ENCODE data around the gene TRIM50.
"Not testable (repeated sequence)": the region's sequence is repeated elsewhere in the genome, so short reads cannot be mapped to it uniquely, and the experiment has no call there.

TRIM50 gene

GRCh38 chr7:73327922-73328321, at the start of gene TRIM50, which contains the start of gene FKBP6:
Gene TRIM50, minus strand, starts transcription at chr7:73328082. Its CDS starts 3,295 bp downstream, at chr7:73324787.
Gene FKBP6, plus strand, starts transcription at chr7:73328161. Its CDS starts 268 bp downstream, at chr7:73328429.
- not testable (repeated sequence) for DNase-seq

GRCh38 chr7:73376671-73377412, 49.0 kb upstream of the TRIM50 start:
- DNase-seq: no peak

- DNase-seq: not testable (repeated sequence)
Measured at GRCh38 chr7:73376262-73376661, 48.4 kb upstream of the TRIM50 start.

GRCh38 chr7:73373741-73374140, 45.9 kb upstream of the TRIM50 start:
- DNase-seq: no peak

- no peak for DNase-seq
Measured at GRCh38 chr7:73369622-73370021, 41.7 kb upstream of the TRIM50 start.

- DNase-seq: no peak
Measured at GRCh38 chr7:73369009-73369408, 41.1 kb upstream of the TRIM50 start.

GRCh38 chr7:73366990-73367389, 39.1 kb upstream of the TRIM50 start:
- DNase-seq: no peak

- DNase-seq: no peak
Measured at GRCh38 chr7:73366127-73366526, 38.2 kb upstream of the TRIM50 start.

- no peak for DNase-seq
Measured at GRCh38 chr7:73364006-73364728, 36.3 kb upstream of the TRIM50 start.

- no peak for DNase-seq
Measured at GRCh38 chr7:73363225-73364005, 35.5 kb upstream of the TRIM50 start.

- not testable (repeated sequence) for DNase-seq
Measured at GRCh38 chr7:73360590-73360989, 32.7 kb upstream of the TRIM50 start.

- DNase-seq: no peak
Measured at GRCh38 chr7:73359746-73360375, 32.0 kb upstream of the TRIM50 start.

GRCh38 chr7:73359306-73359705, 31.4 kb upstream of the TRIM50 start:
- DNase-seq: no peak

- DNase-seq: no peak
Measured at GRCh38 chr7:73358590-73359275, 30.9 kb upstream of the TRIM50 start.

- no peak for DNase-seq
Measured at GRCh38 chr7:73356159-73356558, 28.3 kb upstream of the TRIM50 start.

GRCh38 chr7:73354821-73355220, 26.9 kb upstream of the TRIM50 start:
- DNase-seq: no peak

GRCh38 chr7:73354196-73354595, 26.3 kb upstream of the TRIM50 start:
- no peak for DNase-seq

GRCh38 chr7:73353243-73353642, 25.4 kb upstream of the TRIM50 start:
- no peak for DNase-seq

- DNase-seq: no peak
Measured at GRCh38 chr7:73352784-73353183, 24.9 kb upstream of the TRIM50 start.

- no peak for DNase-seq
Measured at GRCh38 chr7:73351447-73352167, 23.7 kb upstream of the TRIM50 start.

GRCh38 chr7:73350306-73351068, 22.6 kb upstream of the TRIM50 start:
- no peak for DNase-seq

All from DMS79 (cell line).